ENCODE measurements around the gene THTPA. TPM values are rescaled to one million over a fixed set of nuclear protein-coding genes. Genes with fewer than 3 reads are reported as not detected.

Gene THTPA
- total and polyA plus RNA-seq, 2 of the 13 experiments (the other 11 are each of a cell fraction or from before 2014, with no cell fraction given), result 7.4 to 8.7 TPM

DNA sequence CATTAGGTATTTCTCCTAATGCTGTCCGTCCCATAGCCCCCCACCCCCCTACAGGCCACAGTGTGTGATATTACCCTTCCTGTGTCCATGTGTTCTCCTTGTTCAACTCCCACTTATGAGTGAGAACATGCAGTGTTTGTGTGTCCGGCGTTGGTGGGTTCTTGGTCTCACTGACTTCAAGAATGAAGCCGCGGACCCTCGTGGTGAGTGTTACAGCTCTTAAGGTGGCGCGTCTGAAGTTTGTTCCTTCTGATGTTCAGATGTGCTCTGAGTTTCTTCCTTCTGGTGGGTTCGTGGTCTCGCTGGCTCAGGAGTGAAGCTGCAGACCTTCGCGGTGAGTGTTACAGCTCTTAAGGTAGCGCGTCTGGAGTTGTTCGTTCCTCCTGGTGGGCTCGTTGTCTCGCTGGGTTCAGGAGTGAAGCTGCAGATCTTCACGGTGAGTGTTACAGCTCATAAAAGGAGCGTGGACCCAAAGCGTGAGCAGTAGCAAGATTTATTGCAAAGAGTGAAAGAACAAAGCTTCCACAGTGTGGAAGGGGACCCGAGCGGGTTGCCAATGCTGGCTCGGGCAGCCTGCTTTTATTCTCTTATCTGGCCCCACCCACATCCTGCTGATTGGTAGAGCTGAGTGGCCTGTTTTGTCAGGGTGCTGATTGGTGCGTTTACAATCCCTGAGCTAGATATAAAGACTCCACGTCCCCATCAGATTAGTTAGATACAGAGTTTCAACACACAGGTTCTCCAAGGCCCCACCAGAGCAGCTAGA, 27.9 kb downstream of the THTPA start (continued):
- peak; percentile 85; the same call in 1 of the 2 replicates for TF ChIP-seq CHCHD3 (CRISPR knock-in tag; IDR thresholded peaks at IDR 0.05)
- peak; percentile 75; the same call in 1 of the 2 replicates for TF ChIP-seq ZNF577 (CRISPR knock-in tag; IDR thresholded peaks at IDR 0.05; ENCODE audit: borderline replicate concordance, low read depth)
- TF ChIP-seq, protein P1, sequence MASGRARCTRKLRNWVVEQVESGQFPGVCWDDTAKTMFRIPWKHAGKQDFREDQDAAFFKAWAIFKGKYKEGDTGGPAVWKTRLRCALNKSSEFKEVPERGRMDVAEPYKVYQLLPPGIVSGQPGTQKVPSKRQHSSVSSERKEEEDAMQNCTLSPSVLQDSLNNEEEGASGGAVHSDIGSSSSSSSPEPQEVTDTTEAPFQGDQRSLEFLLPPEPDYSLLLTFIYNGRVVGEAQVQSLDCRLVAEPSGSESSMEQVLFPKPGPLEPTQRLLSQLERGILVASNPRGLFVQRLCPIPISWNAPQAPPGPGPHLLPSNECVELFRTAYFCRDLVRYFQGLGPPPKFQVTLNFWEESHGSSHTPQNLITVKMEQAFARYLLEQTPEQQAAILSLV (CRISPR knock-in tag; IDR thresholded peaks at IDR 0.05; ENCODE audit: borderline replicate concordance), result peak; percentile 89
- TF ChIP-seq POLR2G (IDR thresholded peaks at IDR 0.05; ENCODE audit: low read depth, low read length), result peak; percentile 95
- peak; percentile 85 for TF ChIP-seq ZBTB3 (CRISPR knock-in tag; IDR thresholded peaks at IDR 0.05; ENCODE audit: borderline replicate concordance, low read depth)
- peak; percentile 84 for TF ChIP-seq KMT2A (CRISPR knock-in tag; IDR thresholded peaks at IDR 0.05)
- peak; percentile 15; the same call in 1 of the 2 replicates for TF ChIP-seq ATM (IDR thresholded peaks at IDR 0.05; ENCODE audit: borderline replicate concordance)
- peak; percentile 73 for TF ChIP-seq ZSCAN12 (CRISPR knock-in tag; IDR thresholded peaks at IDR 0.05)
- TF ChIP-seq ZNF720 (CRISPR knock-in tag; IDR thresholded peaks at IDR 0.05), result peak; percentile 67; the same call in 1 of the 2 replicates
- TF ChIP-seq NFIB (CRISPR knock-in tag; IDR thresholded peaks at IDR 0.05; ENCODE audit: borderline replicate concordance), result peak; percentile 97; the same call in 1 of the 2 replicates
- peak; percentile 89 for TF ChIP-seq HES4 (CRISPR knock-in tag; IDR thresholded peaks at IDR 0.05; ENCODE audit: borderline replicate concordance)
- TF ChIP-seq FOXC1 (CRISPR knock-in tag; IDR thresholded peaks at IDR 0.05; ENCODE audit: borderline replicate concordance), result peak; percentile 99
- TF ChIP-seq, protein P2, sequence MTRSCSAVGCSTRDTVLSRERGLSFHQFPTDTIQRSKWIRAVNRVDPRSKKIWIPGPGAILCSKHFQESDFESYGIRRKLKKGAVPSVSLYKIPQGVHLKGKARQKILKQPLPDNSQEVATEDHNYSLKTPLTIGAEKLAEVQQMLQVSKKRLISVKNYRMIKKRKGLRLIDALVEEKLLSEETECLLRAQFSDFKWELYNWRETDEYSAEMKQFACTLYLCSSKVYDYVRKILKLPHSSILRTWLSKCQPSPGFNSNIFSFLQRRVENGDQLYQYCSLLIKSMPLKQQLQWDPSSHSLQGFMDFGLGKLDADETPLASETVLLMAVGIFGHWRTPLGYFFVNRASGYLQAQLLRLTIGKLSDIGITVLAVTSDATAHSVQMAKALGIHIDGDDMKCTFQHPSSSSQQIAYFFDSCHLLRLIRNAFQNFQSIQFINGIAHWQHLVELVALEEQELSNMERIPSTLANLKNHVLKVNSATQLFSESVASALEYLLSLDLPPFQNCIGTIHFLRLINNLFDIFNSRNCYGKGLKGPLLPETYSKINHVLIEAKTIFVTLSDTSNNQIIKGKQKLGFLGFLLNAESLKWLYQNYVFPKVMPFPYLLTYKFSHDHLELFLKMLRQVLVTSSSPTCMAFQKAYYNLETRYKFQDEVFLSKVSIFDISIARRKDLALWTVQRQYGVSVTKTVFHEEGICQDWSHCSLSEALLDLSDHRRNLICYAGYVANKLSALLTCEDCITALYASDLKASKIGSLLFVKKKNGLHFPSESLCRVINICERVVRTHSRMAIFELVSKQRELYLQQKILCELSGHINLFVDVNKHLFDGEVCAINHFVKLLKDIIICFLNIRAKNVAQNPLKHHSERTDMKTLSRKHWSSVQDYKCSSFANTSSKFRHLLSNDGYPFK (CRISPR knock-in tag; IDR thresholded peaks at IDR 0.05; ENCODE audit: borderline replicate concordance), result peak; percentile 82; the same call in 1 of the 2 replicates
- TF ChIP-seq KDM3A (CRISPR knock-in tag; IDR thresholded peaks at IDR 0.05; ENCODE audit: low read depth), result peak; percentile 80
- peak; percentile 96 for TF ChIP-seq ZNF331 (CRISPR knock-in tag; IDR thresholded peaks at IDR 0.05)
- TF ChIP-seq ZNF510 (CRISPR knock-in tag; IDR thresholded peaks at IDR 0.05; ENCODE audit: low read depth), result peak; percentile 71; the same call in 1 of the 2 replicates
- TF ChIP-seq ZNF83 (CRISPR knock-in tag; IDR thresholded peaks at IDR 0.05; ENCODE audit: borderline replicate concordance), result peak; percentile 87
- TF ChIP-seq, protein P3, sequence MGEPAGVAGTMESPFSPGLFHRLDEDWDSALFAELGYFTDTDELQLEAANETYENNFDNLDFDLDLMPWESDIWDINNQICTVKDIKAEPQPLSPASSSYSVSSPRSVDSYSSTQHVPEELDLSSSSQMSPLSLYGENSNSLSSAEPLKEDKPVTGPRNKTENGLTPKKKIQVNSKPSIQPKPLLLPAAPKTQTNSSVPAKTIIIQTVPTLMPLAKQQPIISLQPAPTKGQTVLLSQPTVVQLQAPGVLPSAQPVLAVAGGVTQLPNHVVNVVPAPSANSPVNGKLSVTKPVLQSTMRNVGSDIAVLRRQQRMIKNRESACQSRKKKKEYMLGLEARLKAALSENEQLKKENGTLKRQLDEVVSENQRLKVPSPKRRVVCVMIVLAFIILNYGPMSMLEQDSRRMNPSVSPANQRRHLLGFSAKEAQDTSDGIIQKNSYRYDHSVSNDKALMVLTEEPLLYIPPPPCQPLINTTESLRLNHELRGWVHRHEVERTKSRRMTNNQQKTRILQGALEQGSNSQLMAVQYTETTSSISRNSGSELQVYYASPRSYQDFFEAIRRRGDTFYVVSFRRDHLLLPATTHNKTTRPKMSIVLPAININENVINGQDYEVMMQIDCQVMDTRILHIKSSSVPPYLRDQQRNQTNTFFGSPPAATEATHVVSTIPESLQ (CRISPR knock-in tag; conservative IDR thresholded peaks at IDR 0.05), result peak; percentile 91
- 0 out of 2 replicates have a peak, but pooled peaks have one; percentile 53 for TF ChIP-seq KMT2B (CRISPR knock-in tag; IDR thresholded peaks at IDR 0.05)
- TF ChIP-seq, protein P4, sequence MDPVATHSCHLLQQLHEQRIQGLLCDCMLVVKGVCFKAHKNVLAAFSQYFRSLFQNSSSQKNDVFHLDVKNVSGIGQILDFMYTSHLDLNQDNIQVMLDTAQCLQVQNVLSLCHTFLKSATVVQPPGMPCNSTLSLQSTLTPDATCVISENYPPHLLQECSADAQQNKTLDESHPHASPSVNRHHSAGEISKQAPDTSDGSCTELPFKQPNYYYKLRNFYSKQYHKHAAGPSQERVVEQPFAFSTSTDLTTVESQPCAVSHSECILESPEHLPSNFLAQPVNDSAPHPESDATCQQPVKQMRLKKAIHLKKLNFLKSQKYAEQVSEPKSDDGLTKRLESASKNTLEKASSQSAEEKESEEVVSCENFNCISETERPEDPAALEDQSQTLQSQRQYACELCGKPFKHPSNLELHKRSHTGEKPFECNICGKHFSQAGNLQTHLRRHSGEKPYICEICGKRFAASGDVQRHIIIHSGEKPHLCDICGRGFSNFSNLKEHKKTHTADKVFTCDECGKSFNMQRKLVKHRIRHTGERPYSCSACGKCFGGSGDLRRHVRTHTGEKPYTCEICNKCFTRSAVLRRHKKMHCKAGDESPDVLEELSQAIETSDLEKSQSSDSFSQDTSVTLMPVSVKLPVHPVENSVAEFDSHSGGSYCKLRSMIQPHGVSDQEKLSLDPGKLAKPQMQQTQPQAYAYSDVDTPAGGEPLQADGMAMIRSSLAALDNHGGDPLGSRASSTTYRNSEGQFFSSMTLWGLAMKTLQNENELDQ (CRISPR knock-in tag; IDR thresholded peaks at IDR 0.05; ENCODE audit: borderline replicate concordance), result peak; percentile 98

Measured in HepG2 (cell line).